ENCODE data around the gene ENGASE.

The ENGASE gene

GRCh38 chr17:79054200-79054960 is 20.2 kb upstream of the ENGASE start:
- H3K4me3 ChIP-seq (ENCODE audit: low read depth, low read length), result no peak overlapping the region
- no peak for TF ChIP-seq CTCF (conservative IDR thresholded peaks at IDR 0.05; ENCODE audit: low read depth, low read length)
- peak; percentile 34 for DNase-seq (ENCODE audit: low read depth)

DNA sequence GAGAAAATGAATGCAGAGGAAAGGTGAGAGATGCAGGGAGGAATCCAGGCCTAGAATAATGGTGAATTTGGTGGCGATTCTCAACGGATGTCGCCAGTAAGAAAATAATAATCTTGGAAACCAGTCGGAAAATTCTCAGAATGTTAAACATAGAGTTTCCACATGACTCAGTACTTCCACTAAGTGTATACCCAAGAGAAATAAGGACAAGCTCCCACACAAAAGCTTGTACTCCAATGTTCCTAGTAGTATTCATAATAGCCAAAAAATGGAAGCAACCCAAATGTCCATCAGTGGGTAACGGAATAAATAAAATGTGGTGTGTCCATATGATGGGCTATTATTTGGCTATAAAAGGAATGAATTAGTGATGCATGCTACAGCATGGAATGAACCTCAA is 19.4 kb upstream of the ENGASE start:
- no peak overlapping the region for H3K4me3 ChIP-seq (ENCODE audit: low read depth, low read length)
- no peak for TF ChIP-seq CTCF (conservative IDR thresholded peaks at IDR 0.05; ENCODE audit: low read depth, low read length)
- no peak for DNase-seq (ENCODE audit: low read depth)

DNA sequence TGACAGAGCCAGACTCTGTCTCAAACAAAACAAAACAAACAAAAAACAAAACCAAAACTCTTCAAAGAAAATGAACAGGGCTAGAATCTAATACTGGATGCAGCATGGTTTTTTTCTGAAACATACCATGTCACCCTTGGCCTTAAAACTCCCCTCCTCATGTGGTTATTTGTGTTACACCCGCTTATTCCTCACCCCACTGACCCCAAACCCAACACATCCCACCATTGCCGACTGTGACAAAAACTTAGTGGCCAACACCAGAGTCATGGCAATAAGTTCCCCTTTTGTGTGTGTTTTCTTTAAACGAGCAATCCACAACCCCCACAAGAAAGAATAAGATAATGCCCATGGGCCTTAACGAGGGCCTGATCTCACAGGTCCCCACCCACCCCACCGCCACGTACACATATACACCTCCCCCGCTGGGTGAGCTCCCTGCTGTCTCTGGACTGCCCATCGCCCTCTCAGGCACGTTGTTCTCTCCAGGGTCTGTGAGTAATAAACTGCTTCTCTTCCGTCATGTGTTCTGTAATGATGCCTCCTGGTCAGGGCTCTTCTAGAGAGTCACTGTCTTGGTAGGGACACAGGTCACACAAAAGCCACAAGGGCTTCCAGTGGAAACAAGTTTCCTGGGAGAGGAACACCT is 16.8 kb upstream of the ENGASE start:
- H3K4me3 ChIP-seq (ENCODE audit: low read depth, low read length), result no peak overlapping the region
- no peak for DNase-seq (ENCODE audit: low read depth)
- TF ChIP-seq CTCF (conservative IDR thresholded peaks at IDR 0.05; ENCODE audit: low read depth, low read length), result no peak

DNA sequence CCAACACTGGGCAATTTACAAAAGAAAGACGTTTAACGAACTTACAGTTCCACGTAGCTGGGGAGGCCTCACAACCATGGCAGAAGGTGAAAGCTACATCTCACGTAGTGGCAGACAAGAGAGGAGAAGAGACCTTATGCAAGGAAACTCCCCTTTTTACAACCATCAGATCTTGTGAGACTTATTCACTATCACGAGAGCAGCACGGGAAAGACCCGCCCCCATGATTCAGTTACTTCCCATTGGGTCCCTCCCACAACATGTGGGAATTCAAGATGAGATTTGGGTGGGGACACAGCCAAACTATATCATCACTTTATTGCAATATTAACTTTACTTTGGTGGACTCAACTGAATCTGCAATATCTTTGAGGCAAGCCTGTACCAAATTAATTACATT is 11.9 kb upstream of the ENGASE start:
- no peak overlapping the region for H3K4me3 ChIP-seq (ENCODE audit: low read depth, low read length)
- DNase-seq (ENCODE audit: low read depth), result no peak
- TF ChIP-seq CTCF (conservative IDR thresholded peaks at IDR 0.05; ENCODE audit: low read depth, low read length), result no peak

DNA sequence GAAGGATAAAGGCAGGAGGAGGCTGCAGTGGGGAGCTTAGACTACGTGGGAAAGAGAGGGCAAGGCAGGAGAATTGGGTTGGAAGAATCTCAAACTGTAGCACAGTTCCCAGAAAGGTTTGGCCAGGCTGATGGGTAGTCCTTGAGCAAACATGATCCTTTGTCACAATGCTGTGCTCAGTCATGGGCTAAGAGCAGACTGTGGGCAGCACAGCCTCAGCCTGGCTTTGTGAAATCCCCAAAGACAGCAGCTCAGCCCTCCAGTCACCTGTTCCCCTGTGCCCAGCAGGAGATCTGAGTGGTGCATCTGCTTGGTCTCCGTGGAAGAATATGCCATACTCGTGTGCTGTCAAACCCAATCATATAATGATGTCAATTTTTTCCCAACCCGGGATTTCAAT is 10.6 kb upstream of the ENGASE start:
- no peak for TF ChIP-seq CTCF (conservative IDR thresholded peaks at IDR 0.05; ENCODE audit: low read depth, low read length)
- no peak for DNase-seq (ENCODE audit: low read depth)
- H3K4me3 ChIP-seq (ENCODE audit: low read depth, low read length), result no peak overlapping the region

DNA sequence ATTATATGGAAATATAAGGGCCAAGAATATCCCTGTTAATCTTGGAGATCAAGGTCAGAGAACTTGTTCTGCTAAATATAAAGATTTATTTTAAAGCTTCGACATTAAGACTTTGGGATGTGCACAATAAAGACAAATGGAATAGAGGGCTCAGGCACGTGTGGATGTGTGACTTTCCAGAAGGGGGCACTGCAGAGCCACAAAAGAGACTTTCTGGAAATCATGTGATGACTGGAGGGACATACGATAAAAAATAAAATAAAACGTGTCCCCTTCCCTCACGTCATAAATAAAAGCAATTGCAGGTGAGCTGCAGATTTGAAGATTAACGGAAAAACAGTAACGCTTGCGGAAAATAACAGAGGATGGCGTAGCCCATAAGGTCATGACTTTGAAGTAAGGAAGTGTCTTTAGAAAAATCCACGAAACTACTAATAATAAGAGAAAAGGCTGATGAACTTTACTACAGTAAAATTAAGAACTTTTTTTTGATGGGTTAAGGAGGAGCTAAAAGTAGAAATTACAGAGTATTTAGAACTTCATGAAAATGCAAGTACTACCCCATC is 9.4 kb upstream of the ENGASE start:
- H3K4me3 ChIP-seq (ENCODE audit: low read depth, low read length), result no peak overlapping the region
- DNase-seq (ENCODE audit: low read depth), result peak; percentile 64
- TF ChIP-seq CTCF (conservative IDR thresholded peaks at IDR 0.05; ENCODE audit: low read depth, low read length), result peak; percentile 74
